Retinal pigment epithelial cell (primary cell): Measurements from ENCODE around the gene UTP11.

Experiments used
- DNase-seq: peaks from one replicate; pipeline ENCODE4 v3.0.0-alpha.2; 2010; ENCODE audit warnings: low read depth
- H3K4me3 ChIP-seq: 2 replicates; pipeline ENCODE4 v1.5.1; 2011; ENCODE audit warnings: mild to moderate bottlenecking, low read length, control low read depth, moderate library complexity
- CTCF ChIP-seq: conservative IDR thresholded peaks from 2 replicates; pipeline ENCODE4 v1.5.1; 2011; ENCODE audit warnings: low read depth, low read length, control low read depth, inconsistent platforms

The UTP11 gene

GRCh38 chr1:38053416-38054091, 41.0 kb downstream of the UTP11 start:
- no peak overlapping the region for H3K4me3 ChIP-seq
- no peak for DNase-seq
- no peak for TF ChIP-seq CTCF

DNA sequence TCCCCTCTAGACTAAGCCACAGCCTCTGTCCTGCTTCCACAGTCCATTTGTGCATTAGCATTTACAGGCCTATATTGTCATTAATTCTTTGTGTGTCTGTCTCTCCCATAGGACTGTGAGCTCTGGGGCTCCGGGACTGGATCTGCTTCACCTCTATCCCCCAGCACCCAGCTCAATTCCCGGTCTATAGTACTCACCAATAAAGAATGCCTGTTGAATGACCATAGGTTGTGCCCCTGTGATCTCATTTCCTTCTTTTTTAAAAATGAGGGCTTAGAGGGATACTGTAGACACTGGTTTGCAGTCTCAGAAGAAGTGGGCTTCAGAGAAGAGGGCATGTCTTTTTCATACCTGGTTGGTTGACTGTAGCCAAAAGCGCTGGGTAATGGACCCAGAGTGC, 42.9 kb downstream of the UTP11 start:
- no peak for DNase-seq
- H3K4me3 ChIP-seq = no peak overlapping the region
- no peak for TF ChIP-seq CTCF

DNA sequence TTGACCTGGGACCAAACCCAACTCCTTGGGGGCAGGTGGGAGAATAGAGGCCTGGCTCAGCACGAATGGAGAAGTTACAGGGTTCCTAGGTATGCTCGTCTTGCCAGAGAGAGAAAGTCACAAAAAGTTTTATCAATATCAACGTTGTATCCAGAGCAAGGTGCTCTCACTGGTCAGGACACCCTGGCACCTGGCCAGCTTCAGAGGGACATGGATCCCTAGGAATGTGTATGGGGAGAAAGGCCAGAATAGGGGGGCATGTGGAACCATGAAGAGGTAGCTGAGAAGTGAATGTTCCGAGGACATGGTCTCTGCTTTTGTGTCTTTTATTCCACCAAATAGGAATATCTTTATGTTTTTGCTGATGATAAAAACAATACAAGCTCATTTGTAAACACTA, 43.4 kb downstream of the UTP11 start:
- no peak for DNase-seq
- H3K4me3 ChIP-seq = no peak overlapping the region
- TF ChIP-seq CTCF = no peak

- H3K4me3 ChIP-seq = no peak overlapping the region
- no peak for TF ChIP-seq CTCF
- no peak for DNase-seq
Measured at GRCh38 chr1:38059635-38060250, 47.2 kb downstream of the UTP11 start.

DNA sequence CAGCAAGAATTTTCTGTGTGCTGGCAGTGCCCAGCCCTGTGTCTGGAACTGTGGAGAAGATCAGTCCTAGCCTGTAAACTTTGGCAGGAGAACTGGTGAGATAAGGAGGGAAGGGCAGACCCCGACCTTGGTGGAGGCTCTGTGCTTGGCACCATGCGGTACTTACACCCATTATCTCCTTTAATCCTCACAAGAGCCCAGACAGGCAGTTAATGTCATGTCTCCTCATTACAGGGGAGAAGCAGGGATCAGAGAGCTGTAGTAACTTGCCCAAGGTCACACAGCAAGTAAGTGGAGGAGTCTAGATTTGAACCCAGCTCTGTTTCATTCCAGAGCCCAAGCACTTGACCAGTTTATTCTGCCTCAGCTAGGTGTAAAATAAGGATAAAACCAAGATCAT, 48.0 kb downstream of the UTP11 start:
- TF ChIP-seq CTCF = no peak
- H3K4me3 ChIP-seq = no peak overlapping the region
- no peak for DNase-seq

DNA sequence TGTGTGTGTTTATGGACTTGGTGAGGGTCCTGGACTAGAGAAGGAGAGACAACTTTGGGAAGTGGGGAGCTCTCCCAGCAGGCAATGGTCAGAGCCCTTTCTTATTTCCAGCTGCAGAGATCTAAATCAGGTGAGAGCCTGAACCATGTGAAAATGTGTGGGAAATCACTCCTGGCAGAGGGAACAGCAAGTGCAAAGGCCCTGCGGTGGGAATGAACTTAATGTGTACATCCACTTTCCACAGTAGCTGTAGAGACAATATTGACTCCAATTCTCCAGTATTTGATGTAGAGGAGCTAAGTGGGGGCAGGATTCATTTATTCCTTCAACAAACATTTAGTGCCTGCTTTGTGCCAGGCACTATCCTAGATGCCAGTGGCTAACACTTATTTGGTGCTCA, 48.8 kb downstream of the UTP11 start:
- no peak overlapping the region for H3K4me3 ChIP-seq
- no peak for TF ChIP-seq CTCF
- DNase-seq = no peak

DNA sequence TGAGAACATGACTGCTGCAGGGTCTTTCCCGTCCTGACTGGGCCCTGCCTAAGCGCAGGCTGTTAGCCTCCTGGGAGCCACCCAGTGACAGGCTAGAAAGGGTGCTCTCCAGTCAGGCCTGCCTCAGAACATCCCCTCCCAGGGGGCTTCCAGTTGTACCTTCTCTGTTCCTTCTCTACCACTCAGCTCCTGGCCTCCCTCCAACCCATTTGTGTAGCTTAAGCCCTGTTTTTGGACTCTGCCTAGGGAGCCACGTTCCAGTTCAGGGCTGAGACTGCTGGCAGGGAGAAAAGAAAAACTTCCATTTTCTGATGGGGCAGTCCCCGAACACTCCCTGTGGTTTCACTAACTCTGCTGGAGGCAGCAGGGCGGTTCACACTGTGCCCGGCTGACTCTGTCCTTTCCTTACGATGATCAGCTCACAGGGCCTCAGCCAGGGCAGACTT, 49.4 kb downstream of the UTP11 start:
- TF ChIP-seq CTCF = no peak
- H3K4me3 ChIP-seq = no peak overlapping the region
- no peak for DNase-seq
